A549 (cell line): ENCODE results near the gene SLC29A4.

ENCODE experiments used
- CTCF ChIP-seq: fragments of >200 bp; sonication (Bioruptor Twin); formaldehyde crosslinking; IDR thresholded peaks from 3 replicates; pipeline ENCODE4 v1.5.1; 2016
- ELK1 ChIP-seq: fragments of 150-350 bp; IDR thresholded peaks from 2 replicates; pipeline ENCODE4 v1.6.1; 2014; ENCODE audit warnings: low read depth, mild to moderate bottlenecking, low read length

GRCh38 chr7:5303061-5303460 lies 20.3 kb downstream of the SLC29A4 start:
- TF ChIP-seq CTCF (no peak), ELK1 (no peak)
